ENCODE data around the gene MORN3. TPM values are rescaled to one million over a fixed set of nuclear protein-coding genes. Genes with fewer than 3 reads are reported as not detected.
A peak's percentile ranks its signal among the peaks of the same experiment; 100 is the strongest.

The MORN3 gene
- total and polyA plus RNA-seq, 10 of the 15 experiments (the other 5 are each of a cell fraction or from before 2014, with no cell fraction given) = 0.08 to 0.34 (median 0.17) TPM

DNA sequence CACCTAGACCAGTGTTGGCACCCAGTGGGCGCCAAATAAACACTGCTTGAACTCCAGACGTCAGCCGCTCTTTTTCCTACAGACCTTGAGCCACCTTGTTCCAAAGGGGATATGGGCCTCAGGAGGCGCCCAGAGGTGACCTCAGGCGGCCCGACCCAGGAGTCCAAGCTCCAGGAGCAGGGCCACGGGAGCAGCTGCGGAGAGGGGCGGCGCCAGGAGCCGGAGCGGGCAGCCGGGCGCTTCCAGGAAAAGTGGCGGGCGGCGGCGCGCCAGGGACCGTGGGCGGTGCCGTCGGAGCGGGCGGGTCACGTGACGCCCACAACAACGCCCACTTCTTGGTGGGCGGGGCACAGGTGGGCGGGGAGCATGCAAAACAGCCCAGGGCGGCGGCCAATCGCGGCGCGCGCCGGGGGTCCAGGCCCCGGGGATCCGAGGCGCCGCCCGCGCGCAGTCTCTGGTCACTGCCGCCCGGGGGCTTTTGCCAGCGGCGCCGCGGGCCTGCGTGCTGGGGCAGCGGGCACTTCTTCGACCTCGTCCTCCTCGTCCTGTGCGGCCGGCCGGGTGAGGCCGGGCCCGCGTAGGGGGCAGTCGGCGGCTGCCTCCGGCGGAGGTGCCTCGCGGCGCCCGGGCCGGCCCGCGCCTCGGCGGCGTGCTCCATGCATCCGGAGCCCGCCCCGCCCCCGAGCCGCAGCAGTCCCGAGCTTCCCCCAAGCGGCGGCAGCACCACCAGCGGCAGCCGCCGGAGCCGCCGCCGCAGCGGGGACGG lies 43.2 kb downstream of the MORN3 start, which contains the start of gene ORAI1 (continued):
- TF ChIP-seq ASH2L (IDR thresholded peaks at IDR 0.05; ENCODE audit: borderline replicate concordance, low read depth) = 0 out of 2 replicates have a peak, but pooled peaks have one; percentile 36
- no peak for TF ChIP-seq HCFC1 (IDR thresholded peaks at IDR 0.05; ENCODE audit: low read length)
- TF ChIP-seq EP300 (IDR thresholded peaks at IDR 0.05; ENCODE audit: borderline replicate concordance in 1 of 2, control insufficient read depth in 1 of 2, low read depth in 2 of 2, low read length in 2 of 2) = no peak
- TF ChIP-seq POU2F2 (IDR thresholded peaks at IDR 0.05; ENCODE audit: borderline replicate concordance, low read depth, low read length) = peak; percentile 71; the same call in 2 of the 3 replicates
- peak; percentile 85 for TF ChIP-seq POLR2A (IDR thresholded peaks at IDR 0.05; ENCODE audit: low read depth, low read length)
- TF ChIP-seq, protein P1, sequence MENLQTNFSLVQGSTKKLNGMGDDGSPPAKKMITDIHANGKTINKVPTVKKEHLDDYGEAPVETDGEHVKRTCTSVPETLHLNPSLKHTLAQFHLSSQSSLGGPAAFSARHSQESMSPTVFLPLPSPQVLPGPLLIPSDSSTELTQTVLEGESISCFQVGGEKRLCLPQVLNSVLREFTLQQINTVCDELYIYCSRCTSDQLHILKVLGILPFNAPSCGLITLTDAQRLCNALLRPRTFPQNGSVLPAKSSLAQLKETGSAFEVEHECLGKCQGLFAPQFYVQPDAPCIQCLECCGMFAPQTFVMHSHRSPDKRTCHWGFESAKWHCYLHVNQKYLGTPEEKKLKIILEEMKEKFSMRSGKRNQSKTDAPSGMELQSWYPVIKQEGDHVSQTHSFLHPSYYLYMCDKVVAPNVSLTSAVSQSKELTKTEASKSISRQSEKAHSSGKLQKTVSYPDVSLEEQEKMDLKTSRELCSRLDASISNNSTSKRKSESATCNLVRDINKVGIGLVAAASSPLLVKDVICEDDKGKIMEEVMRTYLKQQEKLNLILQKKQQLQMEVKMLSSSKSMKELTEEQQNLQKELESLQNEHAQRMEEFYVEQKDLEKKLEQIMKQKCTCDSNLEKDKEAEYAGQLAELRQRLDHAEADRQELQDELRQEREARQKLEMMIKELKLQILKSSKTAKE (IDR thresholded peaks at IDR 0.05; ENCODE audit: low read depth, poor library complexity, severe bottlenecking) = no peak
- no peak for TF ChIP-seq CBFB (IDR thresholded peaks at IDR 0.05; ENCODE audit: low read depth)
- TF ChIP-seq ZBTB33 (IDR thresholded peaks at IDR 0.05) = no peak
- no peak for TF ChIP-seq NBN (IDR thresholded peaks at IDR 0.05)
- TF ChIP-seq NR2C2 (IDR thresholded peaks at IDR 0.05; ENCODE audit: borderline replicate concordance, control insufficient read depth, insufficient read length, low read depth) = no peak
- TF ChIP-seq NFXL1 (IDR thresholded peaks at IDR 0.05; ENCODE audit: borderline replicate concordance) = 0 out of 2 replicates have a peak, but pooled peaks have one; percentile 27
- no peak for TF ChIP-seq TCF7 (IDR thresholded peaks at IDR 0.05; ENCODE audit: borderline replicate concordance)
- TF ChIP-seq NKRF (conservative IDR thresholded peaks at IDR 0.05) = peak; percentile 90
- no peak for TF ChIP-seq RAD21 (IDR thresholded peaks at IDR 0.05; ENCODE audit: insufficient read depth, low read depth, low read length)
- TF ChIP-seq EGR1 (IDR thresholded peaks at IDR 0.05; ENCODE audit: borderline replicate concordance in 1 of 2, low read depth in 2 of 2, low read length in 2 of 2) = peak; percentile 51 to 94
- TF ChIP-seq SRF (IDR thresholded peaks at IDR 0.05; ENCODE audit: low read depth in 2 of 2, low read length in 2 of 2) = 0 out of 4 replicates have a peak, but pooled peaks of 1 of the 2 experiments have one; percentile 6
- TF ChIP-seq MXI1 (IDR thresholded peaks at IDR 0.05; ENCODE audit: low read depth, low read length) = peak; percentile 87
- TF ChIP-seq BRCA1 (IDR thresholded peaks at IDR 0.05; ENCODE audit: low read depth, low read length) = no peak
- no peak for TF ChIP-seq PAX8 (IDR thresholded peaks at IDR 0.05)
- no peak for TF ChIP-seq ETV6 (conservative IDR thresholded peaks at IDR 0.05 in 1 of 2, IDR thresholded peaks at IDR 0.05 in 1 of 2; ENCODE audit: borderline replicate concordance in 1 of 2, low read depth in 1 of 2)
- TF ChIP-seq USF2 (IDR thresholded peaks at IDR 0.05; ENCODE audit: borderline replicate concordance, low read depth, low read length) = peak; percentile 85
- no peak for TF ChIP-seq RELA (IDR thresholded peaks at IDR 0.05; ENCODE audit: borderline replicate concordance, partially characterized antibody)
